Lung (tissue), 12 donors: ENCODE results near the gene ADAM12. TPM values are rescaled to one million over a fixed set of nuclear protein-coding genes. Genes with fewer than 3 reads are reported as not detected.

ENCODE experiments used
- ATAC-seq: fragments of 200-7000 bp; cut with Tn5 transposase; one replicate; pipeline ENCODE4 v1.9.1; 2020; ENCODE audit warnings: moderate number of reproducible peaks; ENCODE audit not compliant: insufficient read depth, low FRiP score
- DNase-seq, 3 donors: peaks; one replicate each; pipeline ENCODE4 v3.0.0-alpha.2; 2013 to 2017
- H3K27ac ChIP-seq, 2 donors: one replicate each; pipeline ENCODE4 v1.5.1; 2013; ENCODE audit warnings: mild to moderate bottlenecking in 2 of 2, moderate library complexity in 2 of 2, control low read depth in 1 of 2, inconsistent platforms in 1 of 2, low read depth in 1 of 2, low read length in 1 of 2
- H3K27me3 ChIP-seq, 3 donors: one replicate each; pipeline ENCODE4 v1.5.1; 2013; ENCODE audit warnings: low read length in 2 of 3; ENCODE audit not compliant: control insufficient read depth in 3 of 3, insufficient read depth in 3 of 3
- H3K36me3 ChIP-seq, 4 donors: one replicate each; pipeline ENCODE4 v1.5.1; 2013; ENCODE audit warnings: low read length in 4 of 4, mild to moderate bottlenecking in 1 of 4, moderate library complexity in 1 of 4; ENCODE audit not compliant: control insufficient read depth in 4 of 4, insufficient read depth in 4 of 4
- H3K4me1 ChIP-seq, 5 donors: one replicate each; pipeline ENCODE4 v1.5.1; 2013; ENCODE audit warnings: low read length in 5 of 5, mild to moderate bottlenecking in 2 of 5, moderate library complexity in 1 of 5; ENCODE audit not compliant: control insufficient read depth in 5 of 5, insufficient read depth in 5 of 5
- H3K4me3 ChIP-seq: one replicate; pipeline ENCODE4 v1.5.1; 2013; ENCODE audit warnings: mild to moderate bottlenecking, control low read depth, moderate library complexity
- H3K9ac ChIP-seq, 2 donors: one replicate each; pipeline ENCODE4 v1.5.1; 2013; ENCODE audit warnings: low read length in 2 of 2, control low read depth in 1 of 2; ENCODE audit not compliant: insufficient read depth in 1 of 2
- H3K9me3 ChIP-seq, 4 donors: one replicate each; pipeline ENCODE4 v1.5.1; 2013; ENCODE audit warnings: low read length in 3 of 4, mild to moderate bottlenecking in 1 of 4, moderate library complexity in 1 of 4; ENCODE audit not compliant: control insufficient read depth in 4 of 4, insufficient read depth in 3 of 4
- WGBS, 2 donors: extraction: QIAGEN DNeasy Blood & Tissue Kit; methylation state at CpG; one replicate each; pipeline ENCODE4 v1.1.7; 2013; 5-methylcytosine and 5-hydroxymethylcytosine counted together
- polyA plus RNA-seq, 2 donors: library from polyadenylated mRNA; stranded (reverse); fragments of 200-250 nt; gene quantifications; one replicate each; pipeline ENCODE4 v1.2.1, GENCODE V29; 2013
- total RNA-seq, 2 donors: library from RNA; depleted of rRNA in 1 of 2; stranded (reverse); fragments of >200 nt in 1 of 2; gene quantifications; one replicate each; pipeline ENCODE4 v1.2.1, GENCODE V29; 2014 to 2021
- TF ChIP-seq, protein P1 (sequence below): IDR thresholded peaks from 2 replicates; pipeline ENCODE4 v1.5.1; 2012; ENCODE audit warnings: mild to moderate bottlenecking; ENCODE audit errors: control extremely low read depth, extremely low read depth
- donor health status: control.
- donor health status: control.
- donor health status: Bipolar disorder and iron deficiency.
- donor health status: healthy.
- donor health status: DM: yes; HTN: yes; CAD: no.

ADAM12 gene
- total and polyA plus RNA-seq, 4 donors: 0.16 to 5.8 (median 0.85) TPM

DNA sequence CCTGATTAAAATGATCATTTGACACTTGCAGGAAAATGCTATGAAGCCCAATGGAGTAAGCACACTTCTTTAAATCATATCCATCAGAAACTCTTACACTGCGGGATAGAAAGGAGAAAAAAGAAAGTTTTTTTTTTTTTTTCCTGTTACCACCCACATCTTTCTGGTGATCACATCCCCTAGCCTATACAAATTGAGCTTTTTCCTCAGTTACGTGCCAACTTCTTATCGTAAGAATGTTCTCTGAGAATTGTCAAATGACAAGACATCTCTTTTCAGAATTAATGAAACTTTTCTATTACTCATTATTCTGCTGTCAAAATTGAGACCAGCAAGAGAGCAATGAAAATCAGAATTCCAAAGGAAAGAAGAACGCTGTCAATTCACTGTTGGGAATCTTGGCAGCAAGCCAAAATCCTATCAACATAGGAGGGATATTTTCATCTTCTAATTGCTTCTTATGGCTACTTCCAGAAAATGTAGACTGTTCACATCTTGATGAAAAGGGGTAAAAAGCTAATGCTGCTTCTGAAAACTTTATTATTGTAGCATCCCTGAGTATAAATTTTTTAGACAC, 179.5 kb downstream of the ADAM12 start:
- Histone ChIP-seq H3K36me3 (no peaks in the 10 kb centered on the region), H3K27me3 (no peaks in the 10 kb centered on the region), H3K9me3 (no peaks in the 10 kb centered on the region), H3K9ac (no peak overlapping the region), H3K27ac (no peak overlapping the region), H3K4me3 (no peak overlapping the region), H3K4me1 (peaks cover 0 to 29% (median 0%) of the 10 kb centered on the region in 5 donors)
- 56 to 78% methylated on average over 4 of the region's 4 CpGs for WGBS, 2 donors
- DNase-seq (peak in 2 of 3 donors; percentile 68), ATAC-seq (no peak)
- TF ChIP-seq, protein P1, sequence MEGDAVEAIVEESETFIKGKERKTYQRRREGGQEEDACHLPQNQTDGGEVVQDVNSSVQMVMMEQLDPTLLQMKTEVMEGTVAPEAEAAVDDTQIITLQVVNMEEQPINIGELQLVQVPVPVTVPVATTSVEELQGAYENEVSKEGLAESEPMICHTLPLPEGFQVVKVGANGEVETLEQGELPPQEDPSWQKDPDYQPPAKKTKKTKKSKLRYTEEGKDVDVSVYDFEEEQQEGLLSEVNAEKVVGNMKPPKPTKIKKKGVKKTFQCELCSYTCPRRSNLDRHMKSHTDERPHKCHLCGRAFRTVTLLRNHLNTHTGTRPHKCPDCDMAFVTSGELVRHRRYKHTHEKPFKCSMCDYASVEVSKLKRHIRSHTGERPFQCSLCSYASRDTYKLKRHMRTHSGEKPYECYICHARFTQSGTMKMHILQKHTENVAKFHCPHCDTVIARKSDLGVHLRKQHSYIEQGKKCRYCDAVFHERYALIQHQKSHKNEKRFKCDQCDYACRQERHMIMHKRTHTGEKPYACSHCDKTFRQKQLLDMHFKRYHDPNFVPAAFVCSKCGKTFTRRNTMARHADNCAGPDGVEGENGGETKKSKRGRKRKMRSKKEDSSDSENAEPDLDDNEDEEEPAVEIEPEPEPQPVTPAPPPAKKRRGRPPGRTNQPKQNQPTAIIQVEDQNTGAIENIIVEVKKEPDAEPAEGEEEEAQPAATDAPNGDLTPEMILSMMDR: no peak

DNA sequence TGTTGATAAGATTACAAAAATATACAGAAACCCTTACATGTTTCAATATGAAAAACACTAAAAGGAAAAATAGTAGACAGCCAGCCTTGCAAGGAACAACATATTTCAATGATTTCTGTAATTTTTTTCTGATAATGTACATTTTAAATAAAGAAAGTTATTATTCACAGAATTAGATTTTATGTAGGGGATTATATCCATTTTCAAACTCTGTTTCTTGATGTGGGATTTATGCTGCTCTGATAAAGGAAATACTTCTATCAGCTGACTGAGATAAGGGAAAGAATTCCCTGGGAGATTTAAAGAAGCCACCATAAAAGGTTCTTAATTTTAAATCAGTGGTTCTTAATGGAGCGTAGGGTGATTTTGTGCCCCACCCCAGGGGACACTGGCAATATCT, 180.4 kb downstream of the ADAM12 start:
- no peak for ATAC-seq
- no peak overlapping the region for H3K4me3 ChIP-seq
- no peaks in the 10 kb centered on the region for H3K9me3 ChIP-seq
- no peak overlapping the region for H3K27ac ChIP-seq
- TF ChIP-seq, protein P1: no peak
- H3K36me3 ChIP-seq: no peaks in the 10 kb centered on the region
- peaks cover 0 to 29% (median 0%) of the 10 kb centered on the region in 5 donors for H3K4me1 ChIP-seq
- 87 to 93% methylated on average over 1 of the region's 1 CpG for WGBS, 2 donors
- H3K27me3 ChIP-seq: no peaks in the 10 kb centered on the region
- DNase-seq: no peak
- no peak overlapping the region for H3K9ac ChIP-seq

DNA sequence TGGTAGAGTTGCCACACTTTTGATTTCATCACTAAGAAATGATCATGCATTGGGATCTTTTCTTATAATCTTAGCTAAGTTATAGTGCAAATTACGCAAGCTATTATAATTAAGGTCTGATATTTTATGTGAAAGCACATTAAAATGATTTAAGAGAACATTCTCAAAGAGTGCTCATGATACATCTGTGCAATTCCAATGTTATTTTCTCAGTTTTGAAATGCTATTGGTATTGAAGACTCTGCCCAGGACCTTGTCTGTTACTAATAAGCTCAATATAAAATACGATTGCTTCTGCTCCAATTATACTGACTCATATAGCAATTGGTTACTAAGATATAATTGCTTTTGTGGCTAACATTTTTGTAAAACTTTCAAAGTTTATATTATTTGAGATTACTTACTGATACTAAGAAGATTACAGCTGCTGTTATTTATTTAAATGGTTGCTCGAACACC, 180.9 kb downstream of the ADAM12 start:
- H3K4me1 ChIP-seq: peaks cover 0 to 29% (median 0%) of the 10 kb centered on the region in 5 donors
- no peaks in the 10 kb centered on the region for H3K27me3 ChIP-seq
- no peak for ATAC-seq
- TF ChIP-seq, protein P1: no peak
- no peaks in the 10 kb centered on the region for H3K36me3 ChIP-seq
- H3K9ac ChIP-seq: no peak overlapping the region
- H3K27ac ChIP-seq: no peak overlapping the region
- no peaks in the 10 kb centered on the region for H3K9me3 ChIP-seq
- WGBS, 2 donors: 77 to 89% methylated on average over 3 of the region's 3 CpGs
- no peak for DNase-seq
- no peak overlapping the region for H3K4me3 ChIP-seq
